Right kidney (tissue), 1 donor: ENCODE measurements around the gene PMPCA.
"Not testable (repeated sequence)": the region's sequence is repeated elsewhere in the genome, so short reads cannot be mapped to it uniquely, and the experiment has no call there.

ENCODE experiments used
- DNase-seq: peaks from one replicate; pipeline ENCODE4 v3.0.0-alpha.2; 2016

Gene PMPCA

GRCh38 chr9:136393531-136393930, 16.9 kb upstream of the PMPCA start:
- DNase-seq, result no peak

- no peak for DNase-seq
These were observed 16.0 kb upstream of the PMPCA start for GRCh38 chr9:136394312-136395019.

GRCh38 chr9:136395020-136395340, 15.5 kb upstream of the PMPCA start:
- no peak for DNase-seq

- DNase-seq, result no peak
These were observed 14.9 kb upstream of the PMPCA start for GRCh38 chr9:136395345-136396218.

- DNase-seq, result no peak
These were observed 14.3 kb upstream of the PMPCA start for GRCh38 chr9:136396219-136396515.

- no peak for DNase-seq
These were observed 12.8 kb upstream of the PMPCA start for GRCh38 chr9:136397643-136398042.

- DNase-seq, result no peak
These were observed 12.2 kb upstream of the PMPCA start for GRCh38 chr9:136398286-136398685.

GRCh38 chr9:136399176-136400037, 11.1 kb upstream of the PMPCA start:
- DNase-seq, result peak; percentile 44

- peak; percentile 88 for DNase-seq
These were observed 10.2 kb upstream of the PMPCA start, which contains the start of gene SNAPC4 for GRCh38 chr9:136400038-136400834. SNAPC4 (minus strand) TSS chr9:136400170; CDS start chr9:136398428, 1,742 bp downstream.

- no peak for DNase-seq
These were observed 9.1 kb upstream of the PMPCA start for GRCh38 chr9:136401173-136401922.

- DNase-seq, result no peak
These were observed 8.4 kb upstream of the PMPCA start for GRCh38 chr9:136402067-136402466.

GRCh38 chr9:136403538-136403914, 6.9 kb upstream of the PMPCA start:
- DNase-seq, result no peak

- no peak for DNase-seq
These were observed 6.3 kb upstream of the PMPCA start for GRCh38 chr9:136403915-136404800.

- DNase-seq, result no peak
These were observed 5.7 kb upstream of the PMPCA start for GRCh38 chr9:136404801-136405136.

- DNase-seq, result no peak
These were observed 5.0 kb upstream of the PMPCA start for GRCh38 chr9:136405481-136405880.

- not testable (repeated sequence) for DNase-seq
These were observed 4.6 kb upstream of the PMPCA start for GRCh38 chr9:136405904-136406303.

GRCh38 chr9:136407061-136407460, 3.4 kb upstream of the PMPCA start:
- DNase-seq, result not testable (repeated sequence)

- no peak for DNase-seq
These were observed 2.5 kb upstream of the PMPCA start for GRCh38 chr9:136407911-136408310.

- peak; percentile 65 for DNase-seq
These were observed 652 bp upstream of the PMPCA start for GRCh38 chr9:136409557-136410455.
